Upper lobe of left lung (tissue), 6 donors: Measurements from ENCODE around the gene TTC7B. TPM values are rescaled to one million over a fixed set of nuclear protein-coding genes. Genes with fewer than 3 reads are reported as not detected.

Experiments used
- ATAC-seq, 2 donors: fragments of 200-7000 bp; cut with Tn5 transposase; one replicate each; pipeline ENCODE4 v1.9.1; 2022; ENCODE audit warnings: mild to moderate bottlenecking in 2 of 2, moderate library complexity in 2 of 2; ENCODE audit not compliant: low FRiP score in 2 of 2
- DNase-seq, 2 donors: peaks; one replicate each; pipeline ENCODE4 v3.0.0-alpha.2; 2019 to 2020
- H3K27ac ChIP-seq, 4 donors: fragments of 200-600 bp; sonication (generic); one replicate each; pipeline ENCODE4 v1.5.1; 2016 to 2019
- H3K27me3 ChIP-seq, 4 donors: fragments of 200-600 bp; sonication (generic); one replicate each; pipeline ENCODE4 v1.5.1; 2017 to 2019
- H3K36me3 ChIP-seq, 4 donors: fragments of 200-600 bp; sonication (generic); one replicate each; pipeline ENCODE4 v1.5.1; 2016 to 2019
- H3K4me1 ChIP-seq, 4 donors: fragments of 200-600 bp; sonication (generic); one replicate each; pipeline ENCODE4 v1.5.1; 2018 to 2019
- H3K4me3 ChIP-seq, 4 donors: fragments of 200-600 bp; sonication (generic); one replicate each; pipeline ENCODE4 v1.5.1; 2017 to 2019; ENCODE audit warnings: mild to moderate bottlenecking in 2 of 4, moderate library complexity in 1 of 4
- H3K9me3 ChIP-seq, 4 donors: fragments of 200-600 bp; sonication (generic); one replicate each; pipeline ENCODE4 v1.5.1; 2018 to 2019
- CTCF ChIP-seq, 6 experiments: fragments of 450-650 bp in 4 of 6; fragments of 200-600 bp in 2 of 6; sonication (generic) in 2 of 6; IDR thresholded peaks; one replicate each; pipeline ENCODE4 v1.5.1; 2016 to 2019; ENCODE audit warnings: antibody characterized with exemption in 6 of 6
- EP300 ChIP-seq, 4 donors: sonication (generic); formaldehyde crosslinking; IDR thresholded peaks; one replicate each; pipeline ENCODE4 v1.5.1; 2017; ENCODE audit warnings: antibody characterized with exemption in 4 of 4, control low read depth in 2 of 4
- POLR2A ChIP-seq, 4 donors: fragments of 450-650 bp; IDR thresholded peaks; one replicate each; pipeline ENCODE4 v1.5.1; 2016 to 2017; ENCODE audit warnings: antibody characterized with exemption in 4 of 4, mild to moderate bottlenecking in 2 of 4
- POLR2AphosphoS5 ChIP-seq, 2 donors: sonication (generic); formaldehyde crosslinking; IDR thresholded peaks; one replicate each; pipeline ENCODE4 v1.5.1; 2017; ENCODE audit warnings: antibody characterized with exemption in 2 of 2
- WGBS, 2 donors: methylation state at CpG; one replicate each; pipeline ENCODE4 v1.1.5; 2017 to 2018; 5-methylcytosine and 5-hydroxymethylcytosine counted together
- total RNA-seq, 6 donors: library from RNA; depleted of rRNA in 4 of 6; stranded (reverse); fragments of >200 nt in 4 of 6; gene quantifications; one replicate each; pipeline versions ENCODE4 v1.1.0 to v1.2.1, GENCODE V29; 2016 to 2021
- donor health status: DM: no; HTN: no; CAD: no; lungs with moderate emphysema.
- donor health status: DM: no; HTN: yes; CAD: no; lungs with severe emphysema.

TTC7B gene
- total RNA-seq, 6 donors from 2014 or later, result 13.5 to 87.3 (median 37.5) TPM

GRCh38 chr14:90562652-90563051 is 253.6 kb downstream of the TTC7B start:
- no peak for DNase-seq
- TF ChIP-seq CTCF (IDR thresholded peaks at IDR 0.05) (no peak), POLR2AphosphoS5 (IDR thresholded peaks at IDR 0.05) (no peak), EP300 (IDR thresholded peaks at IDR 0.05) (no peak), POLR2A (IDR thresholded peaks at IDR 0.05) (no peak)
- WGBS, 2 donors, result 56 to 67% methylated on average over 6 of the region's 6 CpGs
- Histone ChIP-seq H3K4me3 (no peak overlapping the region), H3K27ac (no peak overlapping the region), H3K36me3 (no peaks in the 10 kb centered on the region), H3K9me3 (no peaks in the 10 kb centered on the region), H3K4me1 (no peaks in the 10 kb centered on the region), H3K27me3 (no peaks in the 10 kb centered on the region)
- no peak for ATAC-seq

- no peak overlapping the region for H3K27ac ChIP-seq
- no peaks in the 10 kb centered on the region for H3K27me3 ChIP-seq
- WGBS, 2 donors, result 94 to 95% methylated on average over 7 of the region's 7 CpGs
- H3K4me1 ChIP-seq, result no peaks in the 10 kb centered on the region
- H3K4me3 ChIP-seq, result no peak overlapping the region
- no peak for ATAC-seq
- no peaks in the 10 kb centered on the region for H3K9me3 ChIP-seq
- no peaks in the 10 kb centered on the region for H3K36me3 ChIP-seq
- DNase-seq, result no peak
- TF ChIP-seq CTCF (IDR thresholded peaks at IDR 0.05) (no peak), EP300 (IDR thresholded peaks at IDR 0.05) (no peak), POLR2A (IDR thresholded peaks at IDR 0.05) (no peak), POLR2AphosphoS5 (IDR thresholded peaks at IDR 0.05) (no peak)
These were observed 254.3 kb downstream of the TTC7B start for GRCh38 chr14:90561920-90562319.

- TF ChIP-seq EP300 (IDR thresholded peaks at IDR 0.05) (no peak), POLR2A (IDR thresholded peaks at IDR 0.05) (no peak), CTCF (IDR thresholded peaks at IDR 0.05) (no peak), POLR2AphosphoS5 (IDR thresholded peaks at IDR 0.05) (no peak)
- ATAC-seq, result no peak
These were observed 255.2 kb downstream of the TTC7B start for GRCh38 chr14:90560991-90561390.

GRCh38 chr14:90560558-90560957 is 255.7 kb downstream of the TTC7B start:
- Histone ChIP-seq H3K27me3 (no peaks in the 10 kb centered on the region), H3K9me3 (no peaks in the 10 kb centered on the region), H3K4me3 (no peak overlapping the region), H3K27ac (no peak overlapping the region), H3K36me3 (no peaks in the 10 kb centered on the region), H3K4me1 (peaks cover 0 to 10% (median 7%) of the 10 kb centered on the region in 4 donors)
- 83 to 85% methylated on average over 4 of the region's 4 CpGs for WGBS, 2 donors
- ATAC-seq (no peak), DNase-seq (no peak)
- TF ChIP-seq EP300 (IDR thresholded peaks at IDR 0.05) (no peak), POLR2AphosphoS5 (IDR thresholded peaks at IDR 0.05) (no peak), POLR2A (IDR thresholded peaks at IDR 0.05) (no peak), CTCF (IDR thresholded peaks at IDR 0.05) (no peak)

More at GRCh38 chr14:90560991-90561390, 255.2 kb downstream of the TTC7B start:
- DNase-seq, result peak in 1 of 2 donors; percentile 32
- H3K36me3 ChIP-seq, result no peaks in the 10 kb centered on the region
- H3K9me3 ChIP-seq, result no peaks in the 10 kb centered on the region
- 96 to 97% methylated on average over 10 of the region's 10 CpGs for WGBS, 2 donors
- no peak overlapping the region for H3K4me3 ChIP-seq
- H3K27me3 ChIP-seq, result no peaks in the 10 kb centered on the region
- peaks cover 0 to 6% (median 5%) of the 10 kb centered on the region in 4 donors for H3K4me1 ChIP-seq
- no peak overlapping the region for H3K27ac ChIP-seq

GRCh38 chr14:90559811-90560492 is 256.3 kb downstream of the TTC7B start:
- DNase-seq (no peak), ATAC-seq (no peak)
- Histone ChIP-seq H3K4me1 (peaks cover 0 to 10% (median 7%) of the 10 kb centered on the region in 4 donors), H3K9me3 (no peaks in the 10 kb centered on the region), H3K4me3 (no peak overlapping the region), H3K27me3 (no peaks in the 10 kb centered on the region), H3K27ac (no peak overlapping the region), H3K36me3 (no peaks in the 10 kb centered on the region)
- WGBS, 2 donors, result 87 to 95% methylated on average over 14 to 16 of the region's 16 CpGs
- TF ChIP-seq POLR2A (IDR thresholded peaks at IDR 0.05) (no peak), POLR2AphosphoS5 (IDR thresholded peaks at IDR 0.05) (no peak), EP300 (IDR thresholded peaks at IDR 0.05) (no peak), CTCF (IDR thresholded peaks at IDR 0.05) (no peak)
